Measurements from ENCODE around the gene TDRD7.

Gene TDRD7

GRCh38 chr9:97397220-97397619 lies 14.7 kb upstream of the TDRD7 start:
- no peaks in the 10 kb centered on the region for H3K9me3 ChIP-seq (ENCODE audit: control insufficient read depth in 5 of 5, low read length in 5 of 5)
- no peak overlapping the region for H3K9ac ChIP-seq (ENCODE audit: low read length in 5 of 5)
- H3K4me1 ChIP-seq (ENCODE audit: control insufficient read depth in 5 of 5, insufficient read depth in 5 of 5, low read length in 5 of 5): peaks cover 0 to 4% (median 0%) of the 10 kb centered on the region in 5 donors
- H3K27me3 ChIP-seq (ENCODE audit: control insufficient read depth in 5 of 5, insufficient read depth in 4 of 5, low read length in 5 of 5): no peaks in the 10 kb centered on the region
- H3K4me3 ChIP-seq (ENCODE audit: low read depth in 1 of 5, low read length in 5 of 5): no peak overlapping the region
- H3K27ac ChIP-seq (ENCODE audit: low read depth, low read length): no peak overlapping the region
- no peaks in the 10 kb centered on the region for H3K36me3 ChIP-seq (ENCODE audit: control insufficient read depth in 5 of 5, insufficient read depth in 5 of 5, low read length in 5 of 5)

GRCh38 chr9:97398999-97399758 lies 12.7 kb upstream of the TDRD7 start:
- Histone ChIP-seq H3K9me3 (ENCODE audit: control insufficient read depth in 5 of 5, low read length in 5 of 5) (peaks cover 0 to 12% (median 7%) of the 10 kb centered on the region in 5 donors), H3K27ac (ENCODE audit: low read depth, low read length) (no peak overlapping the region), H3K36me3 (ENCODE audit: control insufficient read depth in 5 of 5, insufficient read depth in 5 of 5, low read length in 5 of 5) (no peaks in the 10 kb centered on the region), H3K4me3 (ENCODE audit: low read depth in 1 of 5, low read length in 5 of 5) (no peak overlapping the region), H3K27me3 (ENCODE audit: control insufficient read depth in 5 of 5, insufficient read depth in 4 of 5, low read length in 5 of 5) (peaks cover 0 to 2% (median 0%) of the 10 kb centered on the region in 5 donors), H3K9ac (ENCODE audit: low read length in 5 of 5) (no peak overlapping the region), H3K4me1 (ENCODE audit: control insufficient read depth in 5 of 5, insufficient read depth in 5 of 5, low read length in 5 of 5) (peaks cover 0 to 4% (median 0%) of the 10 kb centered on the region in 5 donors)

DNA sequence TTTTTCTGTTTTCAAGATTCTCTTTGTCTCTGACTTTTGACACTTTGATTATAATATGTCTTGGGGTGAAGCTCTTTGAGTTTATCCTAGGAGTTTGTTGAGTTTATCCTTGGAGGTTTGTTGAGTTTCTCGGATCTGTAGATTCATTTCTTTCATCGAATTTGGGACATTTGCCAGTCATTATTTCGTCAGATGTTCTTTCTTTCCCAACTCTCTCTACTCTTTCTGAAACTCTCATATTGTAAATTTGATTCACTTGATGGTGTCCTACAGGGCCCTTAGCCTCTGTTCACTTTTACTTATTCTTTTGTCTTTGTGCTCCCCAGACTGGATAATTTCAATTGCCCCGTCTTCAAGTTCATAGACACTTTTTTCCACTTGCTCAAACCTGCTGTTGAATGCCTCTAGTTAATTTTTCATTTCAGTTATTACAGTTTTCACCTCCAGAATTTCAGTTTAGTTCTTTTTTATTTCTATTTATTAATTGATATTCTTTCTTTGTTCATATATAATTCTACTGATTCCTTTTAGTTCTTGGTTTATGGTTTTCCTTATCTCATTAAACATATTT lies 8.1 kb upstream of the TDRD7 start:
- H3K9ac ChIP-seq (ENCODE audit: low read length in 5 of 5): no peak overlapping the region
- H3K4me3 ChIP-seq (ENCODE audit: low read depth in 1 of 5, low read length in 5 of 5): no peak overlapping the region
- H3K27me3 ChIP-seq (ENCODE audit: control insufficient read depth in 5 of 5, insufficient read depth in 4 of 5, low read length in 5 of 5): peaks cover 0 to 9% (median 4%) of the 10 kb centered on the region in 5 donors
- no peak overlapping the region for H3K27ac ChIP-seq (ENCODE audit: low read depth, low read length)
- H3K9me3 ChIP-seq (ENCODE audit: control insufficient read depth in 5 of 5, low read length in 5 of 5): peaks cover 3 to 13% (median 8%) of the 10 kb centered on the region in 5 donors
- H3K4me1 ChIP-seq (ENCODE audit: control insufficient read depth in 5 of 5, insufficient read depth in 5 of 5, low read length in 5 of 5): peaks cover 0 to 4% (median 0%) of the 10 kb centered on the region in 5 donors
- no peaks in the 10 kb centered on the region for H3K36me3 ChIP-seq (ENCODE audit: control insufficient read depth in 5 of 5, insufficient read depth in 5 of 5, low read length in 5 of 5)

- Histone ChIP-seq H3K9me3 (ENCODE audit: control insufficient read depth in 5 of 5, low read length in 5 of 5) (peaks cover 3 to 13% (median 8%) of the 10 kb centered on the region in 5 donors), H3K36me3 (ENCODE audit: control insufficient read depth in 5 of 5, insufficient read depth in 5 of 5, low read length in 5 of 5) (no peaks in the 10 kb centered on the region), H3K27ac (ENCODE audit: low read depth, low read length) (no peak overlapping the region), H3K4me1 (ENCODE audit: control insufficient read depth in 5 of 5, insufficient read depth in 5 of 5, low read length in 5 of 5) (no peaks in the 10 kb centered on the region), H3K4me3 (ENCODE audit: low read depth in 1 of 5, low read length in 5 of 5) (no peak overlapping the region), H3K9ac (ENCODE audit: low read length in 5 of 5) (no peak overlapping the region), H3K27me3 (ENCODE audit: control insufficient read depth in 5 of 5, insufficient read depth in 4 of 5, low read length in 5 of 5) (peaks cover 0 to 9% (median 4%) of the 10 kb centered on the region in 5 donors)
Observed at GRCh38 chr9:97405551-97405950, 6.3 kb upstream of the TDRD7 start.

GRCh38 chr9:97406620-97407177 lies 5.2 kb upstream of the TDRD7 start:
- H3K4me1 ChIP-seq (ENCODE audit: control insufficient read depth in 5 of 5, insufficient read depth in 5 of 5, low read length in 5 of 5): peaks cover 3 to 5% (median 5%) of the 10 kb centered on the region in 5 donors
- no peak overlapping the region for H3K27ac ChIP-seq (ENCODE audit: low read depth, low read length)
- H3K9me3 ChIP-seq (ENCODE audit: control insufficient read depth in 5 of 5, low read length in 5 of 5): peaks cover 3 to 13% (median 8%) of the 10 kb centered on the region in 5 donors
- H3K4me3 ChIP-seq (ENCODE audit: low read depth in 1 of 5, low read length in 5 of 5): no peak overlapping the region
- H3K36me3 ChIP-seq (ENCODE audit: control insufficient read depth in 5 of 5, insufficient read depth in 5 of 5, low read length in 5 of 5): no peaks in the 10 kb centered on the region
- no peak overlapping the region for H3K9ac ChIP-seq (ENCODE audit: low read length in 5 of 5)
- peaks cover 0 to 9% (median 4%) of the 10 kb centered on the region in 5 donors for H3K27me3 ChIP-seq (ENCODE audit: control insufficient read depth in 5 of 5, insufficient read depth in 4 of 5, low read length in 5 of 5)

GRCh38 chr9:97408562-97408961 lies 3.3 kb upstream of the TDRD7 start:
- no peaks in the 10 kb centered on the region for H3K36me3 ChIP-seq (ENCODE audit: control insufficient read depth in 5 of 5, insufficient read depth in 5 of 5, low read length in 5 of 5)
- peaks cover 2 to 9% (median 5%) of the 10 kb centered on the region in 5 donors for H3K9me3 ChIP-seq (ENCODE audit: control insufficient read depth in 5 of 5, low read length in 5 of 5)
- no peak overlapping the region for H3K27ac ChIP-seq (ENCODE audit: low read depth, low read length)
- no peak overlapping the region for H3K9ac ChIP-seq (ENCODE audit: low read length in 5 of 5)
- H3K4me3 ChIP-seq (ENCODE audit: low read depth in 1 of 5, low read length in 5 of 5): no peak overlapping the region
- H3K4me1 ChIP-seq (ENCODE audit: control insufficient read depth in 5 of 5, insufficient read depth in 5 of 5, low read length in 5 of 5): peaks cover 7 to 18% (median 16%) of the 10 kb centered on the region in 5 donors
- peaks cover 0 to 9% (median 2%) of the 10 kb centered on the region in 5 donors for H3K27me3 ChIP-seq (ENCODE audit: control insufficient read depth in 5 of 5, insufficient read depth in 4 of 5, low read length in 5 of 5)

DNA sequence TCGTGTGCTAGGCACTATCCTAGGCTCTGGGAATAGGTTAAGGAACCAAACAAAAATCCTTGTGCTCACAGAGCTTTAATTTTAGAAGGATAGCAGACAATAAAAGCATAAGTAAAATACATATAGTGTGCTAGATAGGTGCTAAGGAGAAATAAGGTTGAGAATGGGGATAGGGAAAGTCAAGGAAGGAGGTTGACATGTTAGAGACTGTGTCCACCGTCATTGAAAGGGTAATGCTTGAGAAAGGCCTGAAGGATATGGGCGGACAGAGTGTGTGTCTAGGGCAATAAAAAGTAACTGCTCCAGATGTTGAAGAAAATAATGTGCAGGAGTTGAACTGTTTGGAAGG lies 482 bp upstream of the TDRD7 start:
- Histone ChIP-seq H3K27ac (ENCODE audit: low read depth, low read length) (no peak overlapping the region), H3K36me3 (ENCODE audit: control insufficient read depth in 5 of 5, insufficient read depth in 5 of 5, low read length in 5 of 5) (no peaks in the 10 kb centered on the region), H3K9me3 (ENCODE audit: control insufficient read depth in 5 of 5, low read length in 5 of 5) (no peaks in the 10 kb centered on the region), H3K4me3 (ENCODE audit: low read depth in 1 of 5, low read length in 5 of 5) (peak overlapping the region; percentile 61 to 86 (median 66)), H3K9ac (ENCODE audit: low read length in 5 of 5) (peak overlapping the region in 4 of 5 donors; percentile 10 to 79 (median 44)), H3K27me3 (ENCODE audit: control insufficient read depth in 5 of 5, insufficient read depth in 4 of 5, low read length in 5 of 5) (peaks cover 0 to 7% (median 0%) of the 10 kb centered on the region in 5 donors), H3K4me1 (ENCODE audit: control insufficient read depth in 5 of 5, insufficient read depth in 5 of 5, low read length in 5 of 5) (peaks cover 7 to 20% (median 18%) of the 10 kb centered on the region in 5 donors)

GRCh38 chr9:97412626-97413385 lies 910 bp downstream of the TDRD7 start:
- no peaks in the 10 kb centered on the region for H3K9me3 ChIP-seq (ENCODE audit: control insufficient read depth in 5 of 5, low read length in 5 of 5)
- peak overlapping the region; percentile 65 for H3K27ac ChIP-seq (ENCODE audit: low read depth, low read length)
- H3K4me1 ChIP-seq (ENCODE audit: control insufficient read depth in 5 of 5, insufficient read depth in 5 of 5, low read length in 5 of 5): peaks cover 7 to 20% (median 18%) of the 10 kb centered on the region in 5 donors
- H3K36me3 ChIP-seq (ENCODE audit: control insufficient read depth in 5 of 5, insufficient read depth in 5 of 5, low read length in 5 of 5): no peaks in the 10 kb centered on the region
- peak overlapping the region; percentile 76 to 86 (median 82) for H3K4me3 ChIP-seq (ENCODE audit: low read depth in 1 of 5, low read length in 5 of 5)
- peaks cover 0 to 3% (median 0%) of the 10 kb centered on the region in 5 donors for H3K27me3 ChIP-seq (ENCODE audit: control insufficient read depth in 5 of 5, insufficient read depth in 4 of 5, low read length in 5 of 5)
- H3K9ac ChIP-seq (ENCODE audit: low read length in 5 of 5): peak overlapping the region; percentile 17 to 88 (median 75)

DNA sequence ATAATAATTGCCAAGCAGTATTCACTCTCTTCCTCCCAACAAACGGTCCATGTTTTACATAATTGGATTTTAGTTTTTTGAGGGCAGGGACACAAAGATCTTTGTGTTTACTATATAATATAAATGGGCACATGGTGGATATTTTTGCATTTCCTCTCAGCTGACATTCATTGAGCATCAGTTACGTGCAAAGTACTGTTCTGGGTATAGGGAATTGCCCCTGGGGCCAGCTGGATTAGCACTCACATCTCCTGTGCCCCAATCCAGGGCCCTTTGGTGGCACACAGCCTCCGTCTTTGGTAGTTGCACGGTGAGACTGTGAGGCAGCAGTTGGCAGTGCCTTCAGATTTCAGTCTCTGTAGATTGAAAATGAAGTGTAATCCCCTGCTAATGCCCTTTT lies 1.6 kb downstream of the TDRD7 start:
- Histone ChIP-seq H3K9me3 (ENCODE audit: control insufficient read depth in 5 of 5, low read length in 5 of 5) (no peaks in the 10 kb centered on the region), H3K4me1 (ENCODE audit: control insufficient read depth in 5 of 5, insufficient read depth in 5 of 5, low read length in 5 of 5) (peaks cover 7 to 20% (median 18%) of the 10 kb centered on the region in 5 donors), H3K27ac (ENCODE audit: low read depth, low read length) (no peak overlapping the region), H3K27me3 (ENCODE audit: control insufficient read depth in 5 of 5, insufficient read depth in 4 of 5, low read length in 5 of 5) (no peaks in the 10 kb centered on the region), H3K4me3 (ENCODE audit: low read depth in 1 of 5, low read length in 5 of 5) (peak overlapping the region in 3 of 5 donors; percentile 76 to 86 (median 82)), H3K9ac (ENCODE audit: low read length in 5 of 5) (no peak overlapping the region), H3K36me3 (ENCODE audit: control insufficient read depth in 5 of 5, insufficient read depth in 5 of 5, low read length in 5 of 5) (no peaks in the 10 kb centered on the region)
